IMR-90 (cell line): ENCODE data around the gene NRCAM. TPM values are rescaled to one million over a fixed set of nuclear protein-coding genes. Genes with fewer than 3 reads are reported as not detected.

Experiments used
- ATAC-seq: fragments of 200-7000 bp; cut with Tn5 transposase; 2 replicates; pipeline ENCODE4 v1.9.1; 2020; ENCODE audit warnings: low read depth, mild to moderate bottlenecking, moderate library complexity
- BruUV-seq: library from RNA; stranded (reverse); fragments of 400-500 nt; replicated peaks from 2 replicates; lab custom pipeline; 2021; lab: Mats Ljungman, UMichigan
- CTCF ChIA-PET: fragments of 300-600 bp; formaldehyde crosslinking; extraction: SDS; loops from one replicate; lab custom pipeline; 2021; ENCODE audit warnings: antibody characterized with exemption; lab: Yijun Ruan, JAX
- POLR2A ChIA-PET: fragments of 300-600 bp; sonication (Branson Sonifier 250); formaldehyde crosslinking; loops from one replicate; lab custom pipeline; 2022; ENCODE audit warnings: antibody characterized with exemption; ENCODE audit not compliant: unreplicated experiment; lab: Charles Lee
- DNase-seq: peaks from one replicate; pipeline ENCODE4 v3.0.0; 2013
- H2AFZ ChIP-seq: replicated peaks from 2 replicates; pipeline ENCODE3; 2013; ENCODE audit warnings: low read length, mild to moderate bottlenecking; ENCODE audit not compliant: poor library complexity
- H2AK5ac ChIP-seq: 2 replicates; pipeline ENCODE4 v1.6.1; 2013; ENCODE audit warnings: low read depth, low read length, inconsistent platforms
- H2AK9ac ChIP-seq: replicated peaks from 2 replicates; pipeline ENCODE3; 2013; ENCODE audit warnings: mild to moderate bottlenecking, low read depth, low read length, moderate library complexity; ENCODE audit not compliant: poor library complexity
- H2BK120ac ChIP-seq: 2 replicates; pipeline ENCODE4 v1.6.1; 2013; ENCODE audit warnings: low read depth, low read length, inconsistent platforms
- H2BK15ac ChIP-seq: 3 replicates; pipeline ENCODE4 v1.6.1; 2013; ENCODE audit warnings: low read depth, low read length, inconsistent platforms
- H2BK20ac ChIP-seq: 2 replicates; pipeline ENCODE4 v1.6.1; 2013; ENCODE audit warnings: low read depth, mild to moderate bottlenecking, inconsistent platforms, low read length, moderate library complexity
- H2BK5ac ChIP-seq: 2 replicates; pipeline ENCODE4 v1.6.1; 2013; ENCODE audit warnings: mild to moderate bottlenecking, low read depth, low read length, inconsistent platforms; ENCODE audit not compliant: poor library complexity, severe bottlenecking
- H3K14ac ChIP-seq: replicated peaks from 2 replicates; pipeline ENCODE4 v1.6.1; 2013; ENCODE audit warnings: low read depth, low read length, inconsistent platforms
- H3K18ac ChIP-seq: 2 replicates; pipeline ENCODE4 v1.6.1; 2013; ENCODE audit warnings: low read depth, low read length, control low read depth
- H3K23ac ChIP-seq: 2 replicates; pipeline ENCODE4 v1.6.1; 2013; ENCODE audit warnings: low read depth, low read length, inconsistent platforms
- H3K27ac ChIP-seq: 2 replicates; pipeline ENCODE4 v1.5.1; 2013; ENCODE audit warnings: mild to moderate bottlenecking, control low read depth, low read length; ENCODE audit not compliant: insufficient read depth
- H3K27me3 ChIP-seq: 2 replicates; pipeline ENCODE4 v1.6.1; 2013; ENCODE audit warnings: low read length; ENCODE audit not compliant: control insufficient read depth, insufficient read depth
- H3K36me3 ChIP-seq: 2 replicates; pipeline ENCODE4 v1.6.1; 2013; ENCODE audit warnings: low read length, mixed read lengths; ENCODE audit not compliant: control insufficient read depth, insufficient read depth
- H3K4ac ChIP-seq: 2 replicates; pipeline ENCODE4 v1.6.1; 2013; ENCODE audit warnings: low read depth, low read length, inconsistent platforms
- H3K4me1 ChIP-seq: 2 replicates; pipeline ENCODE4 v1.6.1; 2013; ENCODE audit warnings: low read length, mixed read lengths; ENCODE audit not compliant: control insufficient read depth, insufficient read depth
- H3K4me2 ChIP-seq: 2 replicates; pipeline ENCODE4 v1.6.1; 2013; ENCODE audit warnings: low read depth, mild to moderate bottlenecking, control low read depth, low read length, moderate library complexity
- H3K4me3 ChIP-seq: 2 replicates; pipeline ENCODE4 v1.5.1; 2013; ENCODE audit warnings: low read depth, mild to moderate bottlenecking, control low read depth, low read length, moderate library complexity; ENCODE audit not compliant: insufficient read depth
- H3K56ac ChIP-seq: 2 replicates; pipeline ENCODE4 v1.6.1; 2013; ENCODE audit warnings: low read length, inconsistent platforms; ENCODE audit not compliant: insufficient read depth; ENCODE audit errors: extremely low read depth
- H3K79me1 ChIP-seq, 2 experiments: 2 replicates each; pipeline ENCODE4 v1.6.1; 2013; ENCODE audit warnings: low read length in 2 of 2, inconsistent platforms in 1 of 2, low read depth in 1 of 2
- H3K9ac ChIP-seq: 2 replicates; pipeline ENCODE4 v1.6.1; 2013; ENCODE audit warnings: low read depth, low read length, control low read depth
- H3K9me1 ChIP-seq: 2 replicates; pipeline ENCODE4 v1.6.1; 2013; ENCODE audit warnings: low read length, inconsistent platforms; ENCODE audit not compliant: insufficient read depth
- H3K9me3 ChIP-seq: 2 replicates; pipeline ENCODE4 v1.6.1; 2013; ENCODE audit warnings: low read length; ENCODE audit not compliant: control insufficient read depth, insufficient read depth
- H4K20me1 ChIP-seq: 2 replicates; pipeline ENCODE4 v1.6.1; 2013; ENCODE audit warnings: low read length, inconsistent platforms; ENCODE audit not compliant: insufficient read depth
- H4K5ac ChIP-seq: 2 replicates; pipeline ENCODE4 v1.6.1; 2013; ENCODE audit warnings: mild to moderate bottlenecking, low read depth, low read length, control low read depth
- H4K8ac ChIP-seq, 2 experiments: 2 replicates each; pipeline ENCODE4 v1.6.1; 2013; ENCODE audit warnings: low read depth in 2 of 2, low read length in 2 of 2, control low read depth in 1 of 2, inconsistent platforms in 1 of 2
- H4K91ac ChIP-seq: 2 replicates; pipeline ENCODE4 v1.6.1; 2013; ENCODE audit warnings: low read depth, low read length, inconsistent platforms; ENCODE audit not compliant: insufficient read depth
- BHLHE40 ChIP-seq: fragments of 150-350 bp; IDR thresholded peaks from 2 replicates; pipeline ENCODE4 v1.6.1; 2016; ENCODE audit warnings: mild to moderate bottlenecking, low read depth, low read length
- CEBPB ChIP-seq: IDR thresholded peaks from 2 replicates; pipeline ENCODE4 v1.6.1; 2012; ENCODE audit warnings: low read depth, low read length, improper control_type of control experiment
- CHD1 ChIP-seq: IDR thresholded peaks from 2 replicates; pipeline ENCODE4 v1.6.1; 2012; ENCODE audit warnings: low read depth, low read length, improper control_type of control experiment
- MAFK ChIP-seq: IDR thresholded peaks from 2 replicates; pipeline ENCODE4 v1.6.1; 2012; ENCODE audit warnings: low read depth, low read length, improper control_type of control experiment
- MXI1 ChIP-seq: IDR thresholded peaks from 2 replicates; pipeline ENCODE4 v1.6.1; 2012; ENCODE audit warnings: low read depth, mild to moderate bottlenecking, low read length, moderate library complexity, borderline replicate concordance
- NFE2L2 ChIP-seq: fragments of 150-350 bp; IDR thresholded peaks from 2 replicates; pipeline ENCODE4 v1.6.1; 2016; ENCODE audit warnings: low read depth, mild to moderate bottlenecking, low read length
- POLR2A ChIP-seq: IDR thresholded peaks from 2 replicates; pipeline ENCODE4 v1.6.1; 2012; ENCODE audit warnings: mild to moderate bottlenecking, low read depth, low read length
- RAD21 ChIP-seq: IDR thresholded peaks from 2 replicates; pipeline ENCODE4 v1.6.1; 2012; ENCODE audit warnings: low read length, improper control_type of control experiment
- SMC3 ChIP-seq: fragments of 150-350 bp; IDR thresholded peaks from 2 replicates; pipeline ENCODE4 v1.6.1; 2016; ENCODE audit warnings: low read depth, mild to moderate bottlenecking, antibody characterized with exemption, low read length, moderate library complexity
- WGBS, 2 experiments: methylation state at CpG; one replicate each; pipeline versions ENCODE4 v1.1.5 to v1.1.7; 2013; ENCODE audit warnings: missing lambda C conversion rate in 2 of 2; ENCODE audit not compliant: insufficient read length in 1 of 2; ENCODE audit errors: extremely low coverage in 2 of 2; 5-methylcytosine and 5-hydroxymethylcytosine counted together
- dilution Hi-C: fragments of 300-500 bp; cut with HindIII; formaldehyde crosslinking; loops from one replicate; pipeline ENCODE4 v1.14.3; 2018; ENCODE audit warnings: low sequenced_read_pairs; ENCODE audit not compliant: unreplicated experiment
- in situ Hi-C: fragments of 300-500 bp; cut with MboI; formaldehyde crosslinking; loops from 3 replicates; pipeline ENCODE4 v1.14.3; 2019; ENCODE audit warnings: low sequenced_read_pairs, inconsistent platforms, mixed read lengths
- intact Hi-C: fragments of 100-400 bp; cut with micrococcal nuclease; formaldehyde crosslinking; loops from 2 replicates; pipeline ENCODE4 v1.10.0; 2022
- polyA plus RNA-seq, 3 experiments: library from polyadenylated mRNA; depleted of rRNA; stranded (reverse); fragments of >200 nt; gene quantifications; 2 replicates each; pipeline ENCODE4 v1.2.3, GENCODE V29; 2012; ENCODE audit warnings: low replicate concordance in 1 of 3
- total RNA-seq: library from RNA; depleted of rRNA; stranded (reverse); fragments of >200 nt; gene quantifications from 2 replicates; pipeline ENCODE4 v1.2.3, GENCODE V29; 2012
- TF ChIP-seq, protein P1 (sequence below): fragments of 150-350 bp; IDR thresholded peaks from 2 replicates; pipeline ENCODE4 v1.6.1; 2016; ENCODE audit warnings: low read depth, mild to moderate bottlenecking, low read length, moderate library complexity, borderline replicate concordance
- TF ChIP-seq, protein P2 (sequence below): conservative IDR thresholded peaks from 2 replicates; pipeline ENCODE4 v1.5.1; 2012; ENCODE audit warnings: mild to moderate bottlenecking, low read depth, low read length, improper control_type of control experiment

Gene NRCAM
- total and polyA plus RNA-seq, 2 of the 4 experiments (the other 2 are of a cell fraction) = 0.46 to 1.1 TPM

DNA sequence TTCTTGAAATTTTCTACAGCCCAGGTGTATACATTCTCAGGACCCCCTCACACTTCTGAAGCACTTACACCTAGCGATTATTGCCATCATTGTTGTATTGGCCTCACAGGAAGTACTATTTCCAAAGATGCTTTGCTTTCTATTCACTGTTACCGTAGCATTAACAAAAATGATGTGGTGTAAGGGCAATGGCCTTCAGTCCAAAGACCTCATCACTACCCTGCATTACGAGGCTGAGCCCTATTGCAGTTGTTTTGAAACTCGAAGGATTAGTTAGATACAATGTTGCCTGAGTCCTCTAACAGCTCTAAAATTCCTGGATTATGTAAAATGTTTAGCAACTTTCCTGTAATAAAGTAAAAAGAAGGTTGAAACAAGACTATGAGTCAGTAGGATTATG, 2.9 kb downstream of the NRCAM start:
- Histone ChIP-seq H3K4me3 (no peak overlapping the region), H2AK9ac (no peak overlapping the region), H3K18ac (no peak overlapping the region), H4K91ac (no peak overlapping the region), H3K56ac (no peak overlapping the region), H3K36me3 (no peaks in the 10 kb centered on the region), H3K79me1 (no peaks in the 10 kb centered on the region), H3K27ac (no peak overlapping the region), H3K4me1 (no peaks in the 10 kb centered on the region; the same call in 1 of the 2 replicates), H3K14ac (no peak overlapping the region), H3K9me3 (no peaks in the 10 kb centered on the region), H3K9ac (no peak overlapping the region), H3K23ac (no peak overlapping the region), H4K8ac (no peak overlapping the region), H2AFZ (no peak overlapping the region), H2BK5ac (no peak overlapping the region), H2BK15ac (no peak overlapping the region), H4K20me1 (no peaks in the 10 kb centered on the region), H3K4ac (no peak overlapping the region), H3K27me3 (peaks cover 53% of the 10 kb centered on the region), H2BK20ac (no peak overlapping the region), H3K4me2 (no peak overlapping the region), H2BK120ac (no peak overlapping the region), H2AK5ac (no peak overlapping the region), H3K9me1 (no peaks in the 10 kb centered on the region; the same call in 1 of the 2 replicates), H4K5ac (no peak overlapping the region)
- BruUV-seq = no TSS peak
- dilution Hi-C loops (no loop called here), in situ Hi-C loops (no loop called here), intact Hi-C loops (no loop called here)
- CTCF ChIA-PET = interaction anchor here (1.1 to 1.3 kb wide), 4 partner anchors 11 to 50 kb away, joined by 3 to 4 read pairs (median 3); no protein-coding TSS in a partner anchor
- POLR2A ChIA-PET = no interaction called here
- WGBS, 2 experiments = no CpG with 5 or more reads among the region's 4 CpGs
- ATAC-seq (no peak), DNase-seq (no peak)
- TF ChIP-seq NFE2L2 (no peak), MAFK (no peak), CHD1 (no peak), CEBPB (no peak), BHLHE40 (no peak), POLR2A (no peak), RAD21 (no peak), MXI1 (no peak), SMC3 (no peak)
- TF ChIP-seq, protein P1, sequence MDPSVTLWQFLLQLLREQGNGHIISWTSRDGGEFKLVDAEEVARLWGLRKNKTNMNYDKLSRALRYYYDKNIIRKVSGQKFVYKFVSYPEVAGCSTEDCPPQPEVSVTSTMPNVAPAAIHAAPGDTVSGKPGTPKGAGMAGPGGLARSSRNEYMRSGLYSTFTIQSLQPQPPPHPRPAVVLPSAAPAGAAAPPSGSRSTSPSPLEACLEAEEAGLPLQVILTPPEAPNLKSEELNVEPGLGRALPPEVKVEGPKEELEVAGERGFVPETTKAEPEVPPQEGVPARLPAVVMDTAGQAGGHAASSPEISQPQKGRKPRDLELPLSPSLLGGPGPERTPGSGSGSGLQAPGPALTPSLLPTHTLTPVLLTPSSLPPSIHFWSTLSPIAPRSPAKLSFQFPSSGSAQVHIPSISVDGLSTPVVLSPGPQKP = no peak
- TF ChIP-seq, protein P2, sequence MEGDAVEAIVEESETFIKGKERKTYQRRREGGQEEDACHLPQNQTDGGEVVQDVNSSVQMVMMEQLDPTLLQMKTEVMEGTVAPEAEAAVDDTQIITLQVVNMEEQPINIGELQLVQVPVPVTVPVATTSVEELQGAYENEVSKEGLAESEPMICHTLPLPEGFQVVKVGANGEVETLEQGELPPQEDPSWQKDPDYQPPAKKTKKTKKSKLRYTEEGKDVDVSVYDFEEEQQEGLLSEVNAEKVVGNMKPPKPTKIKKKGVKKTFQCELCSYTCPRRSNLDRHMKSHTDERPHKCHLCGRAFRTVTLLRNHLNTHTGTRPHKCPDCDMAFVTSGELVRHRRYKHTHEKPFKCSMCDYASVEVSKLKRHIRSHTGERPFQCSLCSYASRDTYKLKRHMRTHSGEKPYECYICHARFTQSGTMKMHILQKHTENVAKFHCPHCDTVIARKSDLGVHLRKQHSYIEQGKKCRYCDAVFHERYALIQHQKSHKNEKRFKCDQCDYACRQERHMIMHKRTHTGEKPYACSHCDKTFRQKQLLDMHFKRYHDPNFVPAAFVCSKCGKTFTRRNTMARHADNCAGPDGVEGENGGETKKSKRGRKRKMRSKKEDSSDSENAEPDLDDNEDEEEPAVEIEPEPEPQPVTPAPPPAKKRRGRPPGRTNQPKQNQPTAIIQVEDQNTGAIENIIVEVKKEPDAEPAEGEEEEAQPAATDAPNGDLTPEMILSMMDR = no peak
